ENCODE results near the gene HPS5.

Gene HPS5

GRCh38 chr11:18239655-18240054 is 82.3 kb downstream of the HPS5 start:
- H3K27me3 ChIP-seq (ENCODE audit: control insufficient read depth, insufficient read depth, low read length, poor library complexity, severe bottlenecking) = no peaks in the 10 kb centered on the region
- H3K36me3 ChIP-seq (ENCODE audit: control insufficient read depth, insufficient read depth, low read length) = no peaks in the 10 kb centered on the region
- no peak overlapping the region for H3K4me3 ChIP-seq (ENCODE audit: insufficient read depth, low read depth, low read length)
- H3K9me3 ChIP-seq (ENCODE audit: control insufficient read depth, low read length) = no peaks in the 10 kb centered on the region
- 100% methylated on average over 1 of the region's 1 CpG for WGBS, 2 experiments
- H3K27ac ChIP-seq (ENCODE audit: insufficient read depth, low read depth, low read length, poor library complexity, severe bottlenecking) = no peak overlapping the region
- H3K4me1 ChIP-seq (ENCODE audit: control insufficient read depth, insufficient read depth, low read length) = peaks cover 3% of the 10 kb centered on the region

GRCh38 chr11:18236664-18237356 is 85.1 kb downstream of the HPS5 start, which contains the start of gene SAA4:
Gene SAA4 (minus strand): TSS chr11:18236802. CDS start chr11:18235926, 876 bp downstream.
- Histone ChIP-seq H3K27ac (ENCODE audit: insufficient read depth, low read depth, low read length, poor library complexity, severe bottlenecking) (no peak within 1 kb of the TSS), H3K4me1 (ENCODE audit: control insufficient read depth, insufficient read depth, low read length) (peaks cover 3% of the 10 kb centered on the region), H3K36me3 (ENCODE audit: control insufficient read depth, insufficient read depth, low read length) (no peaks in the 10 kb centered on the region), H3K9me3 (ENCODE audit: control insufficient read depth, low read length) (no peaks in the 10 kb centered on the region), H3K4me3 (ENCODE audit: insufficient read depth, low read depth, low read length) (no peak within 1 kb of the TSS), H3K27me3 (ENCODE audit: control insufficient read depth, insufficient read depth, low read length, poor library complexity, severe bottlenecking) (no peaks in the 10 kb centered on the region)
- 89 to 91% methylated on average over 2 of the region's 2 CpGs for WGBS, 2 experiments

GRCh38 chr11:18235394-18236334 is 86.3 kb downstream of the HPS5 start:
- no peaks in the 10 kb centered on the region for H3K27me3 ChIP-seq (ENCODE audit: control insufficient read depth, insufficient read depth, low read length, poor library complexity, severe bottlenecking)
- peaks cover 3% of the 10 kb centered on the region for H3K4me1 ChIP-seq (ENCODE audit: control insufficient read depth, insufficient read depth, low read length)
- 69 to 74% methylated on average over 6 to 8 of the region's 8 CpGs for WGBS, 2 experiments
- no peaks in the 10 kb centered on the region for H3K9me3 ChIP-seq (ENCODE audit: control insufficient read depth, low read length)
- no peak overlapping the region for H3K4me3 ChIP-seq (ENCODE audit: insufficient read depth, low read depth, low read length)
- H3K36me3 ChIP-seq (ENCODE audit: control insufficient read depth, insufficient read depth, low read length) = no peaks in the 10 kb centered on the region
- no peak overlapping the region for H3K27ac ChIP-seq (ENCODE audit: insufficient read depth, low read depth, low read length, poor library complexity, severe bottlenecking)

- Histone ChIP-seq H3K27me3 (ENCODE audit: control insufficient read depth, insufficient read depth, low read length, poor library complexity, severe bottlenecking) (no peaks in the 10 kb centered on the region), H3K27ac (ENCODE audit: insufficient read depth, low read depth, low read length, poor library complexity, severe bottlenecking) (no peak overlapping the region), H3K4me3 (ENCODE audit: insufficient read depth, low read depth, low read length) (no peak overlapping the region), H3K36me3 (ENCODE audit: control insufficient read depth, insufficient read depth, low read length) (no peaks in the 10 kb centered on the region), H3K9me3 (ENCODE audit: control insufficient read depth, low read length) (no peaks in the 10 kb centered on the region), H3K4me1 (ENCODE audit: control insufficient read depth, insufficient read depth, low read length) (peaks cover 3% of the 10 kb centered on the region)
- 87 to 95% methylated on average over 4 of the region's 4 CpGs for WGBS, 2 experiments
These were observed 88.0 kb downstream of the HPS5 start for GRCh38 chr11:18233912-18234311.

GRCh38 chr11:18230859-18231258 is 91.1 kb downstream of the HPS5 start:
- Histone ChIP-seq H3K27me3 (ENCODE audit: control insufficient read depth, insufficient read depth, low read length, poor library complexity, severe bottlenecking) (no peaks in the 10 kb centered on the region), H3K9me3 (ENCODE audit: control insufficient read depth, low read length) (no peaks in the 10 kb centered on the region), H3K4me3 (ENCODE audit: insufficient read depth, low read depth, low read length) (no peak overlapping the region), H3K27ac (ENCODE audit: insufficient read depth, low read depth, low read length, poor library complexity, severe bottlenecking) (no peak overlapping the region), H3K36me3 (ENCODE audit: control insufficient read depth, insufficient read depth, low read length) (no peaks in the 10 kb centered on the region), H3K4me1 (ENCODE audit: control insufficient read depth, insufficient read depth, low read length) (peaks cover 3% of the 10 kb centered on the region)
- 82 to 88% methylated on average over 2 of the region's 2 CpGs for WGBS, 2 experiments

- 85 to 97% methylated on average over 2 of the region's 3 CpGs for WGBS, 2 experiments
- Histone ChIP-seq H3K4me1 (ENCODE audit: control insufficient read depth, insufficient read depth, low read length) (no peaks in the 10 kb centered on the region), H3K27ac (ENCODE audit: insufficient read depth, low read depth, low read length, poor library complexity, severe bottlenecking) (no peak overlapping the region), H3K27me3 (ENCODE audit: control insufficient read depth, insufficient read depth, low read length, poor library complexity, severe bottlenecking) (no peaks in the 10 kb centered on the region), H3K4me3 (ENCODE audit: insufficient read depth, low read depth, low read length) (no peak overlapping the region), H3K9me3 (ENCODE audit: control insufficient read depth, low read length) (no peaks in the 10 kb centered on the region), H3K36me3 (ENCODE audit: control insufficient read depth, insufficient read depth, low read length) (no peaks in the 10 kb centered on the region)
These were observed 92.4 kb downstream of the HPS5 start for GRCh38 chr11:18229501-18229900.

All from ectodermal cell (in vitro differentiated cells).